ENCODE measurements around the gene ZNF544.

DNA sequence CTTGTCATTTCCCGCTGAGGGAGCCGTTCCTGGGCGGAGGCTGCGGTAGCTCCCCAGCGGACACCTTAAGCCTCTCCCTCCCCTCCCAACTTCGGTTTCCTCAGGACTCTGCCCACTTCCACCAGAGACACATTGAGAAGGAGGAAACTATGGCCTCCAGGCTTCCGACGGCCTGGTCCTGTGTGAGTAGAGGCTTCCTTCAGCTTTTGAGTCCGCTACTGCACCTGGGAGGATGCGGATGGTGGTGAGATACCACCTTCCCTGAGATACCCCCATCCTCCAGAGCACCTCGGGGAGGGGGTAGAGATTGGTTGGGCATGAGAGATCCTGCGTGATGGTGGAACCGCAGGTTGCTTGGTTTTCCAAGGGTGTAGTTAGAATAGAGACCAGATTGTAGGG is 44.9 kb upstream of the ZNF544 start:
- TF ChIP-seq ZNF274 (IDR thresholded peaks at IDR 0.05; ENCODE audit: low read length): no peak
- TF ChIP-seq ZNF274 (tag by site-specific recombination; IDR thresholded peaks at IDR 0.05; ENCODE audit: borderline replicate concordance): no peak
- TF ChIP-seq, protein P1, sequence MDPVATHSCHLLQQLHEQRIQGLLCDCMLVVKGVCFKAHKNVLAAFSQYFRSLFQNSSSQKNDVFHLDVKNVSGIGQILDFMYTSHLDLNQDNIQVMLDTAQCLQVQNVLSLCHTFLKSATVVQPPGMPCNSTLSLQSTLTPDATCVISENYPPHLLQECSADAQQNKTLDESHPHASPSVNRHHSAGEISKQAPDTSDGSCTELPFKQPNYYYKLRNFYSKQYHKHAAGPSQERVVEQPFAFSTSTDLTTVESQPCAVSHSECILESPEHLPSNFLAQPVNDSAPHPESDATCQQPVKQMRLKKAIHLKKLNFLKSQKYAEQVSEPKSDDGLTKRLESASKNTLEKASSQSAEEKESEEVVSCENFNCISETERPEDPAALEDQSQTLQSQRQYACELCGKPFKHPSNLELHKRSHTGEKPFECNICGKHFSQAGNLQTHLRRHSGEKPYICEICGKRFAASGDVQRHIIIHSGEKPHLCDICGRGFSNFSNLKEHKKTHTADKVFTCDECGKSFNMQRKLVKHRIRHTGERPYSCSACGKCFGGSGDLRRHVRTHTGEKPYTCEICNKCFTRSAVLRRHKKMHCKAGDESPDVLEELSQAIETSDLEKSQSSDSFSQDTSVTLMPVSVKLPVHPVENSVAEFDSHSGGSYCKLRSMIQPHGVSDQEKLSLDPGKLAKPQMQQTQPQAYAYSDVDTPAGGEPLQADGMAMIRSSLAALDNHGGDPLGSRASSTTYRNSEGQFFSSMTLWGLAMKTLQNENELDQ (tag by site-specific recombination; IDR thresholded peaks at IDR 0.05; ENCODE audit: low read depth): no peak
- TF ChIP-seq ZFP41 (tag by site-specific recombination; IDR thresholded peaks at IDR 0.05; ENCODE audit: borderline replicate concordance): no peak
- no peak for TF ChIP-seq YY1 (tag by site-specific recombination; IDR thresholded peaks at IDR 0.05)
- TF ChIP-seq CTCF (tag by site-specific recombination; IDR thresholded peaks at IDR 0.05): no peak
- TF ChIP-seq ZNF571 (tag by site-specific recombination; IDR thresholded peaks at IDR 0.05): no peak

Data from HEK293 (cell line).